ENCODE measurements around the gene TM2D3.

Gene TM2D3

GRCh38 chr15:101675015-101675414 is 22.8 kb upstream of the TM2D3 start:
- Histone ChIP-seq H3K27me3 (ENCODE audit: insufficient read depth, low read length, poor library complexity) (no peaks in the 10 kb centered on the region), H3K36me3 (ENCODE audit: insufficient read depth, low read length) (peaks cover 12% of the 10 kb centered on the region), H3K4me3 (ENCODE audit: low read depth in 1 of 2, low read length in 2 of 2) (no peak overlapping the region), H3K9ac (ENCODE audit: low read depth, low read length) (no peak overlapping the region), H3K4me2 (ENCODE audit: insufficient read depth, low read length) (no peak overlapping the region), H3K4me1 (ENCODE audit: insufficient read depth, low read length) (no peaks in the 10 kb centered on the region), H2AFZ (ENCODE audit: low read depth, low read length) (no peak overlapping the region), H3K9me3 (ENCODE audit: insufficient read depth, low read length, severe bottlenecking) (no peaks in the 10 kb centered on the region), H4K20me1 (ENCODE audit: insufficient read depth, low read length) (no peaks in the 10 kb centered on the region), H3K27ac (ENCODE audit: low read length) (no peak overlapping the region), H3K79me2 (ENCODE audit: insufficient read depth, low read length) (no peaks in the 10 kb centered on the region)
- no peak for ATAC-seq (ENCODE audit: insufficient read depth, low read depth)
- TF ChIP-seq CTCF (IDR thresholded peaks at IDR 0.05; ENCODE audit: borderline replicate concordance, extremely low read depth, low read length, poor library complexity, severe bottlenecking) (no peak), EZH2 (IDR thresholded peaks at IDR 0.05; ENCODE audit: borderline replicate concordance, low read depth, low read length, severe bottlenecking) (no peak)
- no peak for DNase-seq

GRCh38 chr15:101672298-101672697 is 20.1 kb upstream of the TM2D3 start:
- no peak for ATAC-seq (ENCODE audit: insufficient read depth, low read depth)

GRCh38 chr15:101669744-101670143 is 17.6 kb upstream of the TM2D3 start:
- Histone ChIP-seq H3K36me3 (ENCODE audit: insufficient read depth, low read length) (peaks cover 16% of the 10 kb centered on the region), H3K27me3 (ENCODE audit: insufficient read depth, low read length, poor library complexity) (no peaks in the 10 kb centered on the region), H3K9me3 (ENCODE audit: insufficient read depth, low read length, severe bottlenecking) (no peaks in the 10 kb centered on the region), H3K27ac (ENCODE audit: low read length) (no peak overlapping the region), H3K9ac (ENCODE audit: low read depth, low read length) (no peak overlapping the region), H3K4me1 (ENCODE audit: insufficient read depth, low read length) (no peaks in the 10 kb centered on the region), H3K4me2 (ENCODE audit: insufficient read depth, low read length) (no peak overlapping the region), H2AFZ (ENCODE audit: low read depth, low read length) (no peak overlapping the region), H3K79me2 (ENCODE audit: insufficient read depth, low read length) (no peaks in the 10 kb centered on the region), H3K4me3 (ENCODE audit: low read depth in 1 of 2, low read length in 2 of 2) (no peak overlapping the region), H4K20me1 (ENCODE audit: insufficient read depth, low read length) (no peaks in the 10 kb centered on the region)
- TF ChIP-seq CTCF (IDR thresholded peaks at IDR 0.05; ENCODE audit: borderline replicate concordance, extremely low read depth, low read length, poor library complexity, severe bottlenecking) (no peak), EZH2 (IDR thresholded peaks at IDR 0.05; ENCODE audit: borderline replicate concordance, low read depth, low read length, severe bottlenecking) (no peak)
- DNase-seq, result no peak
- no peak for ATAC-seq (ENCODE audit: insufficient read depth, low read depth)

More at GRCh38 chr15:101672298-101672697, 20.1 kb upstream of the TM2D3 start:
- DNase-seq, result no peak
- Histone ChIP-seq H4K20me1 (ENCODE audit: insufficient read depth, low read length) (no peaks in the 10 kb centered on the region), H3K27me3 (ENCODE audit: insufficient read depth, low read length, poor library complexity) (no peaks in the 10 kb centered on the region), H3K9ac (ENCODE audit: low read depth, low read length) (no peak overlapping the region), H3K4me1 (ENCODE audit: insufficient read depth, low read length) (no peaks in the 10 kb centered on the region), H3K4me2 (ENCODE audit: insufficient read depth, low read length) (no peak overlapping the region), H3K9me3 (ENCODE audit: insufficient read depth, low read length, severe bottlenecking) (no peaks in the 10 kb centered on the region), H3K27ac (ENCODE audit: low read length) (no peak overlapping the region), H3K36me3 (ENCODE audit: insufficient read depth, low read length) (peaks cover 16% of the 10 kb centered on the region), H2AFZ (ENCODE audit: low read depth, low read length) (no peak overlapping the region), H3K4me3 (ENCODE audit: low read depth in 1 of 2, low read length in 2 of 2) (no peak overlapping the region), H3K79me2 (ENCODE audit: insufficient read depth, low read length) (no peaks in the 10 kb centered on the region)
- TF ChIP-seq CTCF (IDR thresholded peaks at IDR 0.05; ENCODE audit: borderline replicate concordance, extremely low read depth, low read length, poor library complexity, severe bottlenecking), result no peak
- no peak for TF ChIP-seq EZH2 (IDR thresholded peaks at IDR 0.05; ENCODE audit: borderline replicate concordance, low read depth, low read length, severe bottlenecking)

- H3K4me1 ChIP-seq (ENCODE audit: insufficient read depth, low read length), result no peaks in the 10 kb centered on the region
- ATAC-seq (ENCODE audit: insufficient read depth, low read depth), result no peak
- TF ChIP-seq CTCF (IDR thresholded peaks at IDR 0.05; ENCODE audit: borderline replicate concordance, extremely low read depth, low read length, poor library complexity, severe bottlenecking) (no peak), EZH2 (IDR thresholded peaks at IDR 0.05; ENCODE audit: borderline replicate concordance, low read depth, low read length, severe bottlenecking) (no peak)
These were observed 15.7 kb upstream of the TM2D3 start for GRCh38 chr15:101667881-101668280.

More at GRCh38 chr15:101667881-101668280, 15.7 kb upstream of the TM2D3 start:
- Histone ChIP-seq H3K79me2 (ENCODE audit: insufficient read depth, low read length) (no peaks in the 10 kb centered on the region), H3K4me2 (ENCODE audit: insufficient read depth, low read length) (no peak overlapping the region), H3K27me3 (ENCODE audit: insufficient read depth, low read length, poor library complexity) (no peaks in the 10 kb centered on the region), H3K36me3 (ENCODE audit: insufficient read depth, low read length) (peaks cover 5% of the 10 kb centered on the region; the same call in 1 of the 2 replicates), H3K27ac (ENCODE audit: low read length) (no peak overlapping the region), H3K9me3 (ENCODE audit: insufficient read depth, low read length, severe bottlenecking) (no peaks in the 10 kb centered on the region), H4K20me1 (ENCODE audit: insufficient read depth, low read length) (no peaks in the 10 kb centered on the region), H3K4me3 (ENCODE audit: low read depth in 1 of 2, low read length in 2 of 2) (no peak overlapping the region), H3K9ac (ENCODE audit: low read depth, low read length) (no peak overlapping the region), H2AFZ (ENCODE audit: low read depth, low read length) (no peak overlapping the region)
- DNase-seq, result no peak

Measured in DND-41 (cell line).